DMS53 treated with DMSO at 0.1 percent for 48 hours (cell line): ENCODE measurements around the gene PPP2R2B.

Experiments
- DNase-seq: peaks from one replicate; lab custom pipeline; 2025; ENCODE audit not compliant: unreplicated experiment; lab: John Stamatoyannopoulos, UW

The PPP2R2B gene

GRCh38 chr5:146878476-146879172 is at the start of gene PPP2R2B:
Gene PPP2R2B (minus strand): TSS chr5:146878757.
- peak; percentile 24 for DNase-seq

GRCh38 chr5:146924132-146924531 is 45.6 kb upstream of the PPP2R2B start:
- no peak for DNase-seq

- no peak for DNase-seq
These were observed 42.7 kb upstream of the PPP2R2B start for GRCh38 chr5:146921225-146921624.

GRCh38 chr5:146920351-146920881 is 41.9 kb upstream of the PPP2R2B start:
- DNase-seq, result no peak

GRCh38 chr5:146919304-146919703 is 40.7 kb upstream of the PPP2R2B start:
- no peak for DNase-seq

DNA sequence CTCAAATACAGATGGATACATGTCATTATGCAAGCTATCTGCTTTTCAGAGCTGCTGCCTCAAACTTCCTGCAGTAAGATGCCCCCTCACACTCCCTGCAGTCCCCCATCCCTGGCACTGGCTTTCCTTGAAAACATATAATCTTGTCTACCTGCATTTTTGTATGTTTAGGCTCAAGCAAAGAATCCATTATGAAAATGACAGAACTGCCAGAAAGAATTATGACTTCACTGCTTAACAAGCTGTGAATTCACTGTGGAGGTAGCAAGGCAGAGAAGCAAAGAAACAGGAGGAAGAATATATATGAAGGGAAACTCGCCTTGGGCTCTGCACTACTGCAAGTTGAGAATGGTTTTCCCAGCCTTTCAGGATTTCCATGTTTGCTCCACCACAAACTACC is 39.4 kb upstream of the PPP2R2B start:
- no peak for DNase-seq

DNA sequence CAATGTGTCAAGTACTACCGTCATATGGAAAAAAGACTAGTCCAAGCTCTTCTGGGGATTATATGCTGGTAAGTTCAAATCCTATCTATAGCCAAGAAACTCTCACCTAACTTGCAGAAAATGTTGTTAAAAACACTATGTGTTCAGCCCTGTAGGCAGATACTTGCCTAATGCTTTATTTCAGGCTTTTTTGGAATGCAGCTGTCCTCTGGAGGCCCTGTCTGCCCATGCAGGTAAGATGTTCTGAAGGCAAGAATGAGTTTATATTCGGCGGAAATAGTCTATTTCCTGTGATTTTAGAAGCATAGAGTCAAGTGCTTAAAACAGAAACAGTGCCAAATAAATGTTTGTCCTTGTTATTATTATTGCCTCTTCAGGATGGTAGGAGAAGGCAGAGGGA is 34.3 kb upstream of the PPP2R2B start:
- DNase-seq, result no peak

DNA sequence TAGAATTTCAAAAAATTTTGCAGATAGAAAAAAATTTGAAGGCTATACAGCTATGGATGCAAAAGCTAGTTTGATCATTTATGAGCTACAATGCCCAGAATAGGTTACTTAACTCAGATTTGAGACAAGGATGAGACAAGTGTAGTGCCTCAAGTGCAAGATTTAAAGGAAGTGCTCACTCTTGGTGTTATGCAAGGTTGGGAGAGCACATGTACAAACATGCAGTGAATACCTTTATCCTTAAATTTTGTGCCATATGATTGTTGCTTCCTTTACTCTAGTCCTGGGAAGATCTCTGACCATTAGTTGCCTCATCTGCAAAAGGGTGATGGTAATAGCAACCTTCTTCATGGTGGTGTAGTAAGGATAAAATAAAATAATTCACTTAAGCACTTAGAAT is 31.7 kb upstream of the PPP2R2B start:
- DNase-seq, result no peak

DNA sequence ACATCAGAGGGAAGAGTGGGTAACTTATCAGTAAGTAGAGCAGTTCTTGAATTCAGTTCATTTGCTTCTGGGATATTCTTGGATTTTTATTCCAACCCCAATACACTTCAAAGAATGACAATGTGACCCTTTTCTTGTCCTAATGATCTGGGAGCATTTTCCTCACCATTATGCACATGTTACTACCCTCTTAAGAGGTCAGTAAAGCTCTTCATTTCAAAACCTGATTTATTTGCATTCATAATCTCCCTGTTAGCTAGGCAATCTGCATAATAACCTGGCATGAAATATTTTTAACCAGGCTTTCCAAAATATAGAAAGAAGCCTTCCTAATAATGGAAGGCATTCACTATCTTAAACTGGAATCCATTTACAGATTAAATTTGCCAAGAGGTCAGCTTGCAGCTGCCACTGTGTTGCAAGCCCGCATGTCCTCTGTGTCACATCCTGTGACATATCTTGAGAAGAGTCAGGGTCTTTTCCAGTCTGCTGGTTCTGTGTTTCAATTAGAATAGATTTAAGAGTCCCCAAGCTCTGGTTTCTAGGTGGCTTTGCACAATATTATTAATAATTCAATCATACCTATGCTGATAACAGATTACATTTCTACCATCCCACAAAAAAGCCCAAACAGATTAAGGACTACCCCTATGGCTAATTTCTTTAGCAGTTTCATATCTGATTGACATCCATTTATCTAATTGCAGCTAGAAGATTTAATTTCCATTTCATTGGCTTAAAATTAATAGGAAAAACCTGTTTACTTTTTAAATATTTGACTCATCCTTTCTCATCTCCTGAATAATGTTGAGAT is 30.9 kb upstream of the PPP2R2B start:
- DNase-seq, result no peak

DNA sequence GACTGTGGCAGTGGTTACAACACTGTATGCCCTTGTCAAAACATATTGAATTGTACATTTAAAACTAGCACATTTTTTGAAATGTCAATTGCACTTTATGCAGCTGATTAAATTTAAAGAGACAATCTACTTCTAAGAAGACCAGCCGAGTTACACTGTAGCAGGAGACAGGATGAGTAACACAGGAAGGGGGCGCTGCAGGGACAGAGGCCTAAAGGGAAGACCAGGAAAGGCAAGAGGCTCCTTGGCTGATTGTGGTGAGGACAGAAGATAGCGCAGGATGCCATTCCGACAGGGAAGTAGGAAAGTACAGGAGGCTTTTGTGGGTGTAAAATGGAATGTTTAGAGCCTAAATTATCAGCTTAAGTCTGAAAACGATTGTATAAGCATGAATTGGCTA is 28.2 kb upstream of the PPP2R2B start:
- no peak for DNase-seq

DNA sequence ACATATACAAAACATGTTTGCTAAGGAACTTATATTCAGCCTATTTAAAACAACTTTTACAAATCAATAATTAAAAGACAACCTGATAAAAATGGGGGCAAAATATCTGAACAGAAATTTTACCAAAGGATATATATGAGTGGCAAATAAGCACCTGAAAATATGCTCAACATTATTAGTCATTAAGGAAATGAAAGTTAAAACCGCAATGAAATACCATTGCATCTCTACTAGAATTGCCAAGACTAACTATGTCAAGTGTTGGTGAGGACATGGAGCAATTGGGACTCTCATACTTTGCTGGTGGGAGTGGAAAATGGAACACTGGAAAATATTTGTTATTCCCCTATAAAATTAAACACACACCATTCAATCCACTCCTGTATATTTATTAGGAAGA is 26.3 kb upstream of the PPP2R2B start:
- no peak for DNase-seq

- no peak for DNase-seq
These were observed 25.2 kb upstream of the PPP2R2B start for GRCh38 chr5:146903789-146904188.

DNA sequence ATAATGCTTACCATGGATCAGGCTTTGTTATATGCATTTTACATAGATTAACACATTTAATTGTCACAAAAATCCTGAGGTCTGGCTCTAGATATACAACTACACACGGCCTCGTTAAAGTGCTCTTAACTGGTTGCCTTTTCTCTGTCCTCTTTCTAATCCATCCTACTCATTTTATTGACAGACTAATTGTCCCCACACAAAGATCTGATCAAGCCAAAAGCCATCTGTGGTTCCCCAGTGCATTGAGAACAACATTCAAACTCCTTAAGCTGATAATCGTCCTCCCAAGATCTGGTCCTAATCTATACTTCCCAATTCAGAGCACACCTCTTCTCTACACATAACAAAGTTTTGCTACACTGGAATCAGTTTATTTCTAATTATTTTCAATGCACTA is 23.9 kb upstream of the PPP2R2B start:
- no peak for DNase-seq

DNA sequence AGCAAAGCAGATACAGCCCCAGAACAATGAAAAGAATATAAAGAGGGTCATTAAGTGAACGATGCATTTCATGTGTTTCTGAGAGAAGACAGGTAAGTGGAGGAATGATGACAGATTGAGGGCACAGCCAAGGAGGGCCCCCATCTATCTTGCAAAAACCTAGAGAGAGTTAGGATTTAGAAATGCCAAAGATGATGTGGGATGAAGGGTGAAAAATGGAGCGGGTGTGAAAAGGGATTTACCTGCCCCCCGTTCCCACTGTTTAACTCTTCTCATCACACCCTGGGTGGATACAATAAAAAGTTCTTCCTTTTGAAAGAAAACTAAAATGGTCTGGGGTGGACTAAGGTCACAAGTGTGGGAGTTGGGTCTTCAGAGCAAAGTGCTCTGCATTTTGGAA is 18.5 kb upstream of the PPP2R2B start:
- DNase-seq, result no peak

GRCh38 chr5:146894753-146895521 is 16.4 kb upstream of the PPP2R2B start:
- DNase-seq, result no peak

DNA sequence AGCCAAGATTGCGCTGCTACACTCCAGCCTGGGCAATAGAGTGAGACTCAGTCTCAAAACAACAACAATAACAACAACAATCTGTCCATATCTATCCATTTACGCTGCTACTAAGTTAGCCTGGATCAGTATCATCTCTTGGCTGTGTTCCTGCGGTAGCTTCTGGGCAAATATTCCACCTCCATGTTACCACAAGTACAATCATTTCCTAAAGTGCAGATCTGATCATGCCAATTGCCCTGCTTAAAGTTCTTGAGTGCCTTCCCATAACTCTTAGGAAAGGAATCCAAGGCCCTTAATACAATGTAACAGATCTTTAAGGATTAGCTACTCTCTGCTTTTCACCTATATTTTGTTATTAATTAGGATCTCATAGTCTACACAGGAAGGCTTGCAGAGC is 15.4 kb upstream of the PPP2R2B start:
- DNase-seq, result no peak

- DNase-seq, result no peak
These were observed 13.7 kb upstream of the PPP2R2B start for GRCh38 chr5:146892231-146892630.

DNA sequence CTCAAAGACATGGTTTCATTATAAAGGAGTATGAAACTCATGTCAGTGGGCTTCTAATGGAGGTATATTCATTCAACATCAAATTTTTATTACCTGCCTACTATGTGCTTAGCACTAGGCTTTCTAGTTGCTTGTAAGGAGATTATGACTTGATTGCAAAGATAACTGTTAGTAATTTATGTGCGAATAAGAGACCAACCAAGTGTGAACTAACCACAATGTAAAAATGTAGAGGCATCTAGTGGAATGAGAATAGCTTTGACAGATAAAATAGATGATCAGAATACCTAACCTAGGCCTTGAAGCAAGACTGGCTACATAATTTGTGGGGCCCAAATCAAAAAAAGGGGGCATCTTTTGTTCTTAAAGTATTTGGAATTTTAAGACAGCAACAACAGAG is 13.0 kb upstream of the PPP2R2B start:
- no peak for DNase-seq

DNA sequence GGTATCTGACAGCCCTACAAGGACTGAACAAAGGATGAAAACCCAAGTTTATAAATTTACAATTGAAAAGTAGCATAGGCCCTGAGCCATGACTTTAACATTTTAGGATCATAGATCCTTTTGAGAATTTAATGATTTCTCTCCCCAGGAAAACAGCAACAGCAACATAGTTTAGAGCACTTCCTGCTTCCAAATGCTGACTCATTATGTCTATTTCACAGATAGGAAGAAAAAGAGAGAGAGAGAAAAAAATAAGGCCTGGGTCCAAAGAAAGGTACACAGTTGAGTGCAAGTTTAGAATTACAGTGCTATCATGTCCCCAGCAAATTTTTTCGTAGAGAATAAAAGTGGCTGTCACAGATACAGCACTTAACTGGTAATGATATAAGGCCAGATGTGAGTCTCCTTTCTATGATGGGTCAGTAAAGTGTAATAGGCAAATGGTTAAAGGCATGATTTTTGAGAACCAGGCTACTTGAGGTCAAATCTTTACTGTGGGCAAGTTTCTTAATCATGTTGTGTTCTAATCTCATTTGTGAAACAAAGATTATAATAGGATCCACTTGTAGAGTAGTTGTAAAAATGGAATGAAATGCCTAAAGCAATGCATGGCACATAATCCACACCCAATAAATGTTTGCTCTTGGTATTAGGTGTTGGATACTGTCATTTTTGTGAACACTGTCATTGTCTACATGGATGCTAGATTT is 12.3 kb upstream of the PPP2R2B start:
- peak; percentile 36 for DNase-seq

- no peak for DNase-seq
These were observed 11.5 kb upstream of the PPP2R2B start for GRCh38 chr5:146890066-146890465.

DNA sequence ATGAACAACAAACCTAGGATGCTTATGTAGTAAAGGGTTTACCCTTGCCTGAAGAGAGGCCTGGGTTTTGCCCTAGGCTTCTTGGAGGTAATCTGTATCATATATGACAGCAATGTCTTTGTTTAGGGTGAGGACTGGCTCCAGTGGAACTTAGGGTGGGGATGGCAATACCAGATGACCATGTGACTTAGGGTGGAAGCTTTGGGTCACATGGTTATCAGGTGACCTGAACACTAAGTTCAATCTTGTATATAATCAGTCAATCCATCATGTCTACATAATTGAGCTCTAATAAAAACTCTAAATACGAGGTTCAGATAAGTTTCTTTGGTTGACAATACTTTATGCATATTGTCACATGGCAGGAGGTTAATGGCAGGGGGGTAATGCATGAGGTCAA is 10.6 kb upstream of the PPP2R2B start:
- DNase-seq, result no peak
